Measurements from ENCODE around the gene MTAP. TPM values are rescaled to one million over a fixed set of nuclear protein-coding genes. Genes with fewer than 3 reads are reported as not detected.

The MTAP gene
- total and polyA plus RNA-seq, 2 of the 13 experiments (the other 11 are each of a cell fraction or from before 2014, with no cell fraction given): 16.7 to 51.2 TPM

GRCh38 chr9:21830589-21830988, 28.2 kb downstream of the MTAP start (continued):
- TF ChIP-seq RERE (CRISPR knock-in tag; IDR thresholded peaks at IDR 0.05; ENCODE audit: low read depth) (no peak), HNF4A (CRISPR knock-in tag; IDR thresholded peaks at IDR 0.05) (no peak), ZNF777 (CRISPR knock-in tag; IDR thresholded peaks at IDR 0.05) (no peak), EP300 (IDR thresholded peaks at IDR 0.05; ENCODE audit: low read depth in 2 of 2, low read length in 2 of 2) (no peak), EP300 (CRISPR knock-in tag; IDR thresholded peaks at IDR 0.05; ENCODE audit: borderline replicate concordance) (no peak), ZNF530 (CRISPR knock-in tag; IDR thresholded peaks at IDR 0.05; ENCODE audit: low read depth) (no peak), HNF1A (IDR thresholded peaks at IDR 0.05; ENCODE audit: low read depth) (no peak), HNF1A (CRISPR knock-in tag; IDR thresholded peaks at IDR 0.05; ENCODE audit: borderline replicate concordance) (no peak), ZNF788 (CRISPR knock-in tag; IDR thresholded peaks at IDR 0.05; ENCODE audit: borderline replicate concordance) (no peak), ATF7 (IDR thresholded peaks at IDR 0.05) (no peak), ATF7 (CRISPR knock-in tag; IDR thresholded peaks at IDR 0.05) (no peak), NFRKB (IDR thresholded peaks at IDR 0.05) (no peak)
